ENCODE data around the gene NCAM1.

The NCAM1 gene

GRCh38 chr11:113188371-113188834 lies 227.2 kb downstream of the NCAM1 start:
- H3K36me3 ChIP-seq (ENCODE audit: control insufficient read depth in 2 of 2, insufficient read depth in 1 of 2, low read length in 2 of 2) = no peaks in the 10 kb centered on the region
- TF ChIP-seq ZNF341 (tag by site-specific recombination; IDR thresholded peaks at IDR 0.05; ENCODE audit: low read depth) (no peak), HOXA7 (CRISPR knock-in tag; IDR thresholded peaks at IDR 0.05; ENCODE audit: borderline replicate concordance) (no peak), ZBTB21 (tag by site-specific recombination; IDR thresholded peaks at IDR 0.05) (no peak)
- no peaks in the 10 kb centered on the region for H3K9me3 ChIP-seq (ENCODE audit: control insufficient read depth, insufficient read depth, low read depth, low read length)
- no peak overlapping the region for H3K4me3 ChIP-seq (ENCODE audit: low read depth, low read length)
- H3K4me1 ChIP-seq (ENCODE audit: control insufficient read depth, insufficient read depth, low read length) = peaks cover 11% of the 10 kb centered on the region
- ChIA-PET CTCF (no interaction called here), POLR2A (no interaction called here)
- H3K27ac ChIP-seq (ENCODE audit: extremely low read depth, low read depth, low read length) = no peak overlapping the region

GRCh38 chr11:113189909-113190667 lies 228.9 kb downstream of the NCAM1 start:
- ChIA-PET CTCF (no interaction called here), POLR2A (no interaction called here)
- H3K9me3 ChIP-seq (ENCODE audit: control insufficient read depth, insufficient read depth, low read depth, low read length) = no peaks in the 10 kb centered on the region
- no peak for TF ChIP-seq OSR2 (tag by site-specific recombination; IDR thresholded peaks at IDR 0.05)
- TF ChIP-seq ZNF266 (tag by site-specific recombination; IDR thresholded peaks at IDR 0.05; ENCODE audit: low read depth) = no peak
- no peak for TF ChIP-seq ZSCAN16 (tag by site-specific recombination; IDR thresholded peaks at IDR 0.05)
- TF ChIP-seq ZNF433 (tag by site-specific recombination; IDR thresholded peaks at IDR 0.05; ENCODE audit: low read depth) = no peak
- no peak for TF ChIP-seq ZNF138 (tag by site-specific recombination; IDR thresholded peaks at IDR 0.05; ENCODE audit: borderline replicate concordance)
- TF ChIP-seq SCRT2 (tag by site-specific recombination; IDR thresholded peaks at IDR 0.05) = no peak
- TF ChIP-seq ZBTB20 (tag by site-specific recombination; IDR thresholded peaks at IDR 0.05) = no peak
- no peak for TF ChIP-seq ZFHX2 (tag by site-specific recombination; conservative IDR thresholded peaks at IDR 0.05)
- peaks cover 13% of the 10 kb centered on the region for H3K4me1 ChIP-seq (ENCODE audit: control insufficient read depth, insufficient read depth, low read length)
- no peak overlapping the region for H3K27ac ChIP-seq (ENCODE audit: extremely low read depth, low read depth, low read length)
- H3K4me3 ChIP-seq (ENCODE audit: low read depth, low read length) = no peak overlapping the region
- no peaks in the 10 kb centered on the region for H3K36me3 ChIP-seq (ENCODE audit: control insufficient read depth in 2 of 2, insufficient read depth in 1 of 2, low read length in 2 of 2)

- Histone ChIP-seq H3K36me3 (ENCODE audit: control insufficient read depth in 2 of 2, insufficient read depth in 1 of 2, low read length in 2 of 2) (no peaks in the 10 kb centered on the region), H3K27ac (ENCODE audit: extremely low read depth, low read depth, low read length) (no peak overlapping the region; the same call in 1 of the 2 replicates), H3K9me3 (ENCODE audit: control insufficient read depth, insufficient read depth, low read depth, low read length) (no peaks in the 10 kb centered on the region), H3K4me1 (ENCODE audit: control insufficient read depth, insufficient read depth, low read length) (peaks cover 13% of the 10 kb centered on the region), H3K4me3 (ENCODE audit: low read depth, low read length) (no peak overlapping the region)
- ChIA-PET POLR2A (interaction anchor here (0.5 kb wide), 1 partner anchor 236 kb away, joined by 6 read pairs; no protein-coding TSS in a partner anchor), CTCF (interaction anchor here (0.7 kb wide), 1 partner anchor 1071 kb away, joined by 3 read pairs; no protein-coding TSS in a partner anchor)
- TF ChIP-seq ZBTB17 (tag by site-specific recombination; IDR thresholded peaks at IDR 0.05) = peak; percentile 91
- peak; percentile 95 for TF ChIP-seq FEZF1 (tag by site-specific recombination; IDR thresholded peaks at IDR 0.05)
- peak; percentile 86 for TF ChIP-seq TRIM28 (IDR thresholded peaks at IDR 0.05; ENCODE audit: borderline replicate concordance, low read length)
- TF ChIP-seq ZNF639 (tag by site-specific recombination; IDR thresholded peaks at IDR 0.05) = no peak
- TF ChIP-seq ZNF423 (tag by site-specific recombination; IDR thresholded peaks at IDR 0.05) = no peak
- TF ChIP-seq SETDB1 (IDR thresholded peaks at IDR 0.05; ENCODE audit: insufficient read length, low read length) = no peak
- TF ChIP-seq ZNF660 (tag by site-specific recombination; IDR thresholded peaks at IDR 0.05) = no peak
- no peak for TF ChIP-seq TSHZ1 (tag by site-specific recombination; IDR thresholded peaks at IDR 0.05; ENCODE audit: borderline replicate concordance)
These were observed 231.1 kb downstream of the NCAM1 start for GRCh38 chr11:113192121-113192925.

Data from HEK293 (cell line).